Left ventricle myocardium inferior (tissue), 1 donor: ENCODE measurements around the gene RUNX3. TPM values are rescaled to one million over a fixed set of nuclear protein-coding genes. Genes with fewer than 3 reads are reported as not detected.

Experiments
- DNase-seq: peaks from one replicate; pipeline ENCODE4 v3.0.0-alpha.2; 2020
- H3K27ac ChIP-seq: fragments of 200-600 bp; replicated peaks from 2 replicates; pipeline ENCODE4 v1.8.0; 2021
- H3K27me3 ChIP-seq: fragments of 200-600 bp; 2 replicates; pipeline ENCODE4 v1.8.0; 2021; ENCODE audit warnings: low read depth
- H3K36me3 ChIP-seq: fragments of 200-600 bp; 2 replicates; pipeline ENCODE4 v1.8.0; 2021
- H3K4me1 ChIP-seq: fragments of 200-600 bp; 2 replicates; pipeline ENCODE4 v1.8.0; 2021
- H3K4me3 ChIP-seq: fragments of 200-600 bp; 2 replicates; pipeline ENCODE4 v1.8.0; 2021; ENCODE audit warnings: mild to moderate bottlenecking, moderate library complexity
- H3K9me3 ChIP-seq: fragments of 200-600 bp; replicated peaks from 2 replicates; pipeline ENCODE4 v1.8.0; 2021
- CTCF ChIP-seq: fragments of 200-600 bp; IDR thresholded peaks from 2 replicates; pipeline ENCODE4 v1.8.0; 2021; ENCODE audit warnings: antibody characterized with exemption, mild to moderate bottlenecking, borderline replicate concordance
- intact Hi-C: fragments of 100-400 bp; cut with micrococcal nuclease; formaldehyde crosslinking; loops from one replicate; pipeline ENCODE4 v1.11.0; 2022
- total RNA-seq: library from RNA; stranded (reverse); fragmentation: NEBNext Ultra II Directional; extraction: Animal tissue kit (Norgen Biotek cat#: 25700); gene quantifications from one replicate; pipeline ENCODE4 v1.2.1, GENCODE V29; 2021
- donor health status: DM: no; HTN: yes; CAD: no; lungs with severe emphysema.

Gene RUNX3
- total RNA-seq, 1 donor from 2014 or later = 0.52 TPM

- no peaks in the 10 kb centered on the region for H3K36me3 ChIP-seq
- no peaks in the 10 kb centered on the region for H3K9me3 ChIP-seq
- no peak overlapping the region for H3K4me3 ChIP-seq
- DNase-seq = no peak
- H3K27ac ChIP-seq = no peak overlapping the region
- intact Hi-C loops = no loop called here
- no peaks in the 10 kb centered on the region for H3K4me1 ChIP-seq
- H3K27me3 ChIP-seq = peaks cover 92% of the 10 kb centered on the region
- TF ChIP-seq CTCF = no peak
Measured at GRCh38 chr1:24903560-24903954, 26.5 kb downstream of the RUNX3 start.

DNA sequence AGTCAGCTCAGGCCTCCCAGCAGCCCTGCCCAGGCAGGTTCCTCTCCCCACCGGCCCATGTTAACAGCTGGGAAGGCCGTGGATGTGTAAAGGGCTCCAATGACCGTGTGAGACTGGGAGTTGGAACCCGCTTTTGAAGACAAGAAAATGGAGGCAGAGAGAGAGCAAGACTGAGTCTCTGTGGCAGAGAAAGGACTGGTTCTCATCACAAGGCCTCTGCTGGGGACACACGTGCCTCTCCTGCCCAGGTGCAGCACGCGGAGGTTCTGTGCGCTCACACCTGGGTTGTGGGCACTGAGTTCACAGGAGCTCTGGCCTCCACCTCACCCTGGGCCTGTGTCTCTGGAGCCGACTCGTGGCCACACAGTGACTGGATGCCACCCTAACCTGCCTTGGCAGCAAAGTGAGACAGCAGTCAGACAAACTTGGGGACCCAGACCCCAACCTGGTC, 27.0 kb downstream of the RUNX3 start:
- no peaks in the 10 kb centered on the region for H3K4me1 ChIP-seq
- no peak overlapping the region for H3K27ac ChIP-seq
- no peak overlapping the region for H3K4me3 ChIP-seq
- DNase-seq = no peak
- no peaks in the 10 kb centered on the region for H3K9me3 ChIP-seq
- TF ChIP-seq CTCF = no peak
- intact Hi-C loops = no loop called here
- H3K36me3 ChIP-seq = no peaks in the 10 kb centered on the region
- H3K27me3 ChIP-seq = peaks cover 93% of the 10 kb centered on the region

DNA sequence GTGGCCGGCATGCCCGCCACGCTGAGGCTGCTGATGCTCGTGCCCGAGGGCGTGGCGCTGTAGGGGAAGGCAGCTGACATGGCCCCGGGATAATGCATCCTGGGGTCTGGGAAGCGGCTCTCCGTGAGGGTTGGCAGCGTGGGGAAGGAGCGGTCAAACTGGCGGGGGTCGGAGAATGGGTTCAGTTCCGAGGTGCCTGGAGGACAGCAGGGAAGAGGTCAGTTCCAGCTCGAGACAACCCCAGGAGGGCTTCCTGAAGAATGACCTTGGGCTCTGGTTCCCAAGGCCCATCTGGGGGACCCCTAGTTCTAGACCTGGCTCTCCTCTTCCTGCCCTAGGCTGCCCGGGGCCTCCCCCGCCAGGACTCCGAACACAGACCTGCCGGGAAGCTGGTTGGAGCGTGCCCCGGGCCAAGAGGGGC, 27.6 kb downstream of the RUNX3 start:
- no peak for TF ChIP-seq CTCF
- Histone ChIP-seq H3K27ac (no peak overlapping the region), H3K4me1 (no peaks in the 10 kb centered on the region), H3K27me3 (peaks cover 98% of the 10 kb centered on the region), H3K4me3 (no peak overlapping the region), H3K36me3 (no peaks in the 10 kb centered on the region), H3K9me3 (no peaks in the 10 kb centered on the region)
- no peak for DNase-seq
- intact Hi-C loops = no loop called here

DNA sequence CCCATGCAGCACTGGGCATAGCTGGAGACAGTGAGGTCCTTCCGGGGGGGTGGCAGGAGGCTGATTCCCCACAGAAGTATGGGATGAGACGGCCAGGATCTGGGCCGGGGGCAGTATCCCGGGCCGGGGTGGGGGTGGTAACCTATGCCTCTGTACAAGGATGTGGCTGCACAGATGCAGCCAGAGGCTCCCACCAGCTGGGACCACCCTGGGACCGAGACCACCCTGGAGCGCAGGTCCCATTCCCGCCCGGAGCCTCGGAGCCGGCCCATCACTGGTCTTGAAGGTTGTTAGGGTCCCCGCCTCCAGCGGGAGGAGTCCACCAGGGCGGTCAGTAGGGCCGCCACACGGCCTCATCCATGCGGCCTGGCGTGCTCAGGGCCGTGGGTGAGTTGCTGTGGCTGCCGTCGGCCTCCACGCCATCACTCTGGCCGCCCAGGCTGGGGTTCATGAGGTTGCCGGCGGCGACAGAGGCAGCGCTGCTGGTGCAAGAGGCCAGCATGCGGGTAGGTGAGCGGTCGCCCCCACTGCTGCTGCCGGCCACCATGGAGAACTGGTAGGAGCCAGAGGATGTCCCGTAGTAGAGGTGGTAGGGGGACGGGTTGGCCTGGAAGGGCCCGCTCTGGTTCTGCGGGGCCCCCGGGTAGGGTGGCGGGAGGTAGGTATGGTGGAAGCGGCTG, 28.1 kb downstream of the RUNX3 start:
- Histone ChIP-seq H3K4me3 (no peak overlapping the region), H3K4me1 (no peaks in the 10 kb centered on the region), H3K27ac (no peak overlapping the region), H3K9me3 (no peaks in the 10 kb centered on the region), H3K27me3 (peaks cover 97% of the 10 kb centered on the region), H3K36me3 (no peaks in the 10 kb centered on the region)
- intact Hi-C loops = no loop called here
- no peak for DNase-seq
- no peak for TF ChIP-seq CTCF

- Histone ChIP-seq H3K4me1 (no peaks in the 10 kb centered on the region), H3K27me3 (peaks cover 92% of the 10 kb centered on the region), H3K36me3 (no peaks in the 10 kb centered on the region), H3K4me3 (no peak overlapping the region), H3K9me3 (no peaks in the 10 kb centered on the region), H3K27ac (no peak overlapping the region)
- DNase-seq = no peak
- intact Hi-C loops = no loop called here
- TF ChIP-seq CTCF = no peak
Measured at GRCh38 chr1:24900985-24901781, 28.9 kb downstream of the RUNX3 start.
